SK-N-SH (cell line): ENCODE measurements around the gene MDH1. TPM values are rescaled to one million over a fixed set of nuclear protein-coding genes. Genes with fewer than 3 reads are reported as not detected.

Experiments
- CTCF ChIA-PET: fragments of 300-600, 350-600 bp; formaldehyde crosslinking; extraction: SDS; loops from one replicate; lab custom pipeline; 2021; lab: Yijun Ruan, JAX
- POLR2A ChIA-PET: fragments of 350-600 bp; sonication (Branson Sonifier 250); formaldehyde crosslinking; extraction: SDS; loops from one replicate; lab custom pipeline; 2020; ENCODE audit warnings: antibody characterized with exemption, inconsistent platforms; lab: Yijun Ruan, JAX
- DNase-seq: peaks from one replicate; pipeline ENCODE4 v3.0.0; 2012
- H2AFZ ChIP-seq: fragments of 200-600 bp; sonication (generic); 2 replicates; pipeline ENCODE4 v1.8.1; 2016; ENCODE audit warnings: antibody characterized with exemption, mild to moderate bottlenecking, low read depth
- H3F3A ChIP-seq: fragments of 200-600 bp; sonication (generic); replicated peaks from 2 replicates; pipeline ENCODE3; 2016; ENCODE audit warnings: antibody characterized with exemption, mild to moderate bottlenecking; ENCODE audit not compliant: insufficient read depth
- H3K27ac ChIP-seq, 2 experiments: fragments of 200-500 bp in 1 of 2; fragments of 200-600 bp in 1 of 2; sonication (Bioruptor generic) in 1 of 2; sonication (generic), shearing (Covaris generic) in 1 of 2; 2 replicates each; pipeline versions ENCODE4 v1.5.1 to v1.6.1; 2014 to 2016; ENCODE audit warnings: low read depth in 2 of 2, inconsistent platforms in 1 of 2, low read length in 1 of 2, mild to moderate bottlenecking in 1 of 2, mixed read lengths in 1 of 2
- H3K27me3 ChIP-seq: fragments of 200-600 bp; sonication (generic), shearing (Covaris generic); 2 replicates; pipeline ENCODE4 v1.6.1; 2016; ENCODE audit warnings: mixed run types; ENCODE audit not compliant: insufficient read depth
- H3K36me3 ChIP-seq, 2 experiments: fragments of 200-500 bp in 1 of 2; fragments of 200-600 bp in 1 of 2; sonication (Bioruptor generic) in 1 of 2; sonication (generic) in 1 of 2; replicated peaks in 1 of 2; 2 replicates each; pipeline versions ENCODE3 to v1.5.1; 2014 to 2016; ENCODE audit warnings: low read length in 1 of 2, mild to moderate bottlenecking in 1 of 2; ENCODE audit not compliant: insufficient read depth in 2 of 2, control insufficient read depth in 1 of 2
- H3K4me1 ChIP-seq, 2 experiments: fragments of 200-500 bp in 1 of 2; fragments of 200-600 bp in 1 of 2; sonication (Bioruptor generic) in 1 of 2; sonication (generic), shearing (Covaris generic) in 1 of 2; 2 replicates each; pipeline versions ENCODE4 v1.5.1 to v1.6.1; 2014 to 2016; ENCODE audit warnings: low read depth in 1 of 2, low read length in 1 of 2, mixed run types in 1 of 2; ENCODE audit not compliant: insufficient read depth in 2 of 2, control insufficient read depth in 1 of 2
- H3K4me2 ChIP-seq: fragments of 200-600 bp; sonication (generic), shearing (Covaris generic); 2 replicates; pipeline ENCODE4 v1.6.1; 2017; ENCODE audit warnings: mixed run types
- H3K4me3 ChIP-seq, 2 experiments: fragments of 200-500 bp in 1 of 2; fragments of 200-600 bp in 1 of 2; sonication (Bioruptor generic) in 1 of 2; sonication (generic), shearing (Covaris generic) in 1 of 2; 2 replicates each; pipeline versions ENCODE4 v1.5.1 to v1.8.1; 2014 to 2016; ENCODE audit warnings: low read depth in 2 of 2, inconsistent platforms in 1 of 2, low read length in 1 of 2, mild to moderate bottlenecking in 1 of 2, mixed read lengths in 1 of 2, moderate library complexity in 1 of 2
- H3K79me2 ChIP-seq: fragments of 200-600 bp; sonication (generic); 2 replicates; pipeline ENCODE4 v1.8.1; 2017; ENCODE audit warnings: mild to moderate bottlenecking; ENCODE audit not compliant: insufficient read depth
- H3K9ac ChIP-seq: fragments of 200-600 bp; sonication (generic); 2 replicates; pipeline ENCODE4 v1.6.1; 2017; ENCODE audit warnings: mixed run types
- H3K9me2 ChIP-seq: fragments of 200-600 bp; sonication (generic); 2 replicates; pipeline ENCODE4 v1.6.1; 2017; ENCODE audit warnings: mixed run types
- H3K9me3 ChIP-seq: fragments of 200-600 bp; sonication (generic); 2 replicates; pipeline ENCODE4 v1.6.1; 2017; ENCODE audit warnings: mixed run types, mild to moderate bottlenecking, moderate library complexity
- H4K20me1 ChIP-seq: fragments of 200-600 bp; sonication (generic); 2 replicates; pipeline ENCODE4 v1.6.1; 2017; ENCODE audit warnings: mild to moderate bottlenecking, mixed run types; ENCODE audit not compliant: insufficient read depth
- CTCF ChIP-seq: fragments of 200-600 bp; sonication (generic); IDR thresholded peaks from 2 replicates; pipeline ENCODE4 v1.6.1; 2017; ENCODE audit warnings: antibody characterized with exemption, mild to moderate bottlenecking, moderate library complexity
- EP300 ChIP-seq, 2 experiments: IDR thresholded peaks; 2 replicates each; pipeline versions ENCODE4 v1.4.0 to v1.6.1; 2012; ENCODE audit warnings: borderline replicate concordance in 1 of 2, low read depth in 1 of 2, low read length in 1 of 2
- GATA2 ChIP-seq: sonication (generic); formaldehyde crosslinking; IDR thresholded peaks from 2 replicates; pipeline ENCODE4 v1.5.0; 2020; ENCODE audit warnings: mild to moderate bottlenecking, missing genetic modification reagents
- MEF2A ChIP-seq: IDR thresholded peaks from 2 replicates; pipeline ENCODE4 v1.4.0; 2012; ENCODE audit warnings: low read depth, borderline replicate concordance
- MXI1 ChIP-seq: IDR thresholded peaks from 2 replicates; pipeline ENCODE4 v1.6.1; 2012; ENCODE audit warnings: mild to moderate bottlenecking, low read depth, low read length, improper control_type of control experiment
- NRF1 ChIP-seq: IDR thresholded peaks from 2 replicates; pipeline ENCODE4 v1.6.1; 2012; ENCODE audit warnings: low read depth, mild to moderate bottlenecking, low read length
- RAD21 ChIP-seq: IDR thresholded peaks from 2 replicates; pipeline ENCODE4 v1.6.1; 2012; ENCODE audit warnings: mild to moderate bottlenecking, low read length
- SIN3A ChIP-seq: IDR thresholded peaks from 2 replicates; pipeline ENCODE4 v1.6.1; 2012; ENCODE audit warnings: low read depth, mild to moderate bottlenecking, low read length, moderate library complexity, borderline replicate concordance
- SMC3 ChIP-seq: IDR thresholded peaks from 2 replicates; pipeline ENCODE4 v1.6.1; 2012; ENCODE audit warnings: low read depth, low read length, improper control_type of control experiment
- TCF12 ChIP-seq: IDR thresholded peaks from 2 replicates; pipeline ENCODE4 v1.4.0; 2012
- ZBTB33 ChIP-seq: IDR thresholded peaks from 2 replicates; pipeline ENCODE4 v1.4.0; 2012; ENCODE audit warnings: low read depth, borderline replicate concordance
- WGBS: methylation state at CpG from one replicate; pipeline ENCODE4 v1.1.6; 2017; ENCODE audit warnings: low lambda C conversion rate; 5-methylcytosine and 5-hydroxymethylcytosine counted together
- polyA plus RNA-seq, 3 experiments: library from polyadenylated mRNA; depleted of rRNA; stranded (reverse); fragments of >200 nt; gene quantifications; 2 replicates each; pipeline ENCODE4 v1.2.3, GENCODE V29; 2012
- TF ChIP-seq, protein P1 (sequence below): fragments of 150-350 bp; IDR thresholded peaks from 2 replicates; pipeline ENCODE4 v1.6.1; 2016; ENCODE audit warnings: mild to moderate bottlenecking, low read depth, low read length

Gene MDH1
- polyA plus RNA-seq, 1 of the 3 experiments (the other 2 are of a cell fraction): 201 TPM

DNA sequence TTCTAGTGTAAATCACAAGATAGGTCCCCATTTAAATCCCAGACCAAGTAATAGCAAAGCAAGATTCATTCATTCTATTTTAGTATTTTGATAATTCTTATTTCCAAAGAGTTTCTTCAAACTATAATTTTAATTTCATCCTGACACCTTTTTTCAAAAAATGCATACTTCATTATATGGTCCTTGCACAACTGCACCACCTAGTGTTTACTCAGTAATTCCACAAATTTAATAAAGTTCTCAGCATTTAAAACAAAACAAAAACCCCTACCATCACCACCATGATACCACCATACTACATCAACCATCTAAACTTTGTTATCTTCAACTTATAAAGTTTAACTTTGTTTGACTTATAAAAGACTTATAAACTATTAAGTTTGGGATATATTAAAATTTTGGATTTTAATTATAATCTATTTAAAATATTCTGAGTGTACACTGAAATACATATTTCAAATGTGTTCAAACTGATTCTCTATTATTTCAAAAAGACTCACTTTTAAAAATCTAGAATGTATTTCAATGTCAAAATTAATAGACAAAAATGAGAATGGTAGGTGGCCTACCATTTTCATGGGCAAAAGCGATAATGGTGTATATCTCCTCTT is 44.6 kb upstream of the MDH1 start:
- no peak for TF ChIP-seq MEF2A
- TF ChIP-seq CTCF: peak; percentile 73
- TF ChIP-seq GATA2 (CRISPR knock-in tag): no peak
- 0 out of 2 replicates have a peak, but pooled peaks have one; percentile 17 for TF ChIP-seq SMC3
- peak; percentile 60 for TF ChIP-seq RAD21
- H3K4me3 ChIP-seq: no peak overlapping the region; a peak in 1 of 4 replicates
- DNase-seq: peak; percentile 30
- no peak overlapping the region for H3K27ac ChIP-seq
- H3K4me2 ChIP-seq: no peak overlapping the region
- no peaks in the 10 kb centered on the region for H3K9me2 ChIP-seq
- H4K20me1 ChIP-seq: no peaks in the 10 kb centered on the region
- no peaks in the 10 kb centered on the region for H3K9me3 ChIP-seq
- no peaks in the 10 kb centered on the region for H3K79me2 ChIP-seq
- POLR2A ChIA-PET: no interaction called here
- WGBS: 100% methylated on average over 1 of the region's 1 CpG
- no peak overlapping the region for H2AFZ ChIP-seq
- CTCF ChIA-PET: interaction anchor here (0.6 to 1.1 kb wide), 14 partner anchors 9 to 1107 kb away, joined by 3 to 7 read pairs (median 4); no protein-coding TSS in a partner anchor
- peaks cover 0 to 3% of the 10 kb centered on the region in 2 experiments; a peak in 2 of 4 replicates for H3K4me1 ChIP-seq
- no peak overlapping the region for H3K9ac ChIP-seq
- no peaks in the 10 kb centered on the region for H3K27me3 ChIP-seq
- H3F3A ChIP-seq: peaks cover 8% of the 10 kb centered on the region
- H3K36me3 ChIP-seq: no peaks in the 10 kb centered on the region

DNA sequence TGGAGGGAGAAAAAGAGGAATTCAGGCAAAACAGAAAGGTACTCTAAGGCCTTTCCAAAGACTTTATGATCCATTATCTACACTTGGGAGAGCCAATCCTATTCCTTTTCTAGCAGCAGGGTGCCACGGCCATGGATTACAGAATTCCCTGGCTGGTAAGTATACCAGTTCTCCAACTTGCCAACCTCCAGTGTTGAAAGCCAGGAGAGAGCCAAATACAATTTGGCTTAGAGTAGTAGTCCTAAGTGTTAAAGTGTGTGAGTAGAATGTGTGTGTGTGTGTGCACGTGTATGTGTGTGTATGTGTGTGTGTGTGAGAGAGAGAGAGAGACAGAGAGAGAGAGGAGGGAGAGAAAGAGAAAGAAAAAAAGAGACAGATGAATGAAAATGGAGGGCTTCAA is 43.7 kb upstream of the MDH1 start:
- Histone ChIP-seq H3K9me2 (no peaks in the 10 kb centered on the region), H4K20me1 (no peaks in the 10 kb centered on the region), H3K9ac (no peak overlapping the region), H3K4me3 (no peak overlapping the region), H3K27me3 (no peaks in the 10 kb centered on the region), H3K36me3 (no peaks in the 10 kb centered on the region)
- no peak for DNase-seq
- POLR2A ChIA-PET: no interaction called here
- whole genome bisulfite sequencing: 94% methylated on average over 2 of the region's 2 CpGs
- TF ChIP-seq SIN3A (no peak), TCF12 (no peak), EP300 (IDR thresholded peaks at IDR 0.05; ENCODE audit: borderline replicate concordance in 1 of 2, low read depth in 1 of 2, low read length in 1 of 2) (no peak), ZBTB33 (no peak), MXI1 (no peak), NRF1 (no peak)
- TF ChIP-seq, protein P1, sequence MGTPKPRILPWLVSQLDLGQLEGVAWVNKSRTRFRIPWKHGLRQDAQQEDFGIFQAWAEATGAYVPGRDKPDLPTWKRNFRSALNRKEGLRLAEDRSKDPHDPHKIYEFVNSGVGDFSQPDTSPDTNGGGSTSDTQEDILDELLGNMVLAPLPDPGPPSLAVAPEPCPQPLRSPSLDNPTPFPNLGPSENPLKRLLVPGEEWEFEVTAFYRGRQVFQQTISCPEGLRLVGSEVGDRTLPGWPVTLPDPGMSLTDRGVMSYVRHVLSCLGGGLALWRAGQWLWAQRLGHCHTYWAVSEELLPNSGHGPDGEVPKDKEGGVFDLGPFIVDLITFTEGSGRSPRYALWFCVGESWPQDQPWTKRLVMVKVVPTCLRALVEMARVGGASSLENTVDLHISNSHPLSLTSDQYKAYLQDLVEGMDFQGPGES: no peak
- TF ChIP-seq, all 33 proteins: peak for 0
- CTCF ChIA-PET: interaction anchor here (0.9 kb wide), 2 partner anchors 8 to 22 kb away, joined by 3 to 5 read pairs; no protein-coding TSS in a partner anchor
- Histone ChIP-seq H3K79me2 (no peaks in the 10 kb centered on the region), H3K4me2 (no peak overlapping the region), H3K27ac (no peak overlapping the region), H3K9me3 (no peaks in the 10 kb centered on the region), H3K4me1 (no peaks in the 10 kb centered on the region; a peak in 2 of 4 replicates), H3F3A (peaks cover 2% of the 10 kb centered on the region), H2AFZ (no peak overlapping the region)
